ENCODE results near the gene RBP2.

DNA sequence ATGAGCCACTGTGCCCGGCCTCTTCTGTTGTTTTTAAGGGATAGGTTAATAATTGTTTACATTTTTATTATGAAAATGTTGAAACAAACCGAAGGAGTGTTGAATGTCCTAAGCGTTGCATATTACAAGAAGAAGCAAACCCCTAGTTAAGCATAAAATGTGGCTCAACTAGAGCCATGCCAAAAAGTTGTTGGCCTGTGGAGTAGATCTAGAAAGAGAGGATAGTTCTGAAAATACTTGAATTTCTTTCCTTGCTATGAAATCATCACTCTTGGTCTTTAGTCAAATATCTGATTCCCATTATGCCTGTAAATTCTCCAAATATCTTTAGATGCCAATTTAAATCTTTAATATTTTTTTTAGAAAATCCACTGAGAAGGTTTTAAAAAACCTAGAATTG lies 12.8 kb downstream of the RBP2 start:
- TF ChIP-seq EZH2phosphoT487 (IDR thresholded peaks at IDR 0.05; ENCODE audit: insufficient read depth, low read depth) (no peak), EZH2 (IDR thresholded peaks at IDR 0.05; ENCODE audit: insufficient read depth, poor library complexity, severe bottlenecking) (no peak)
